Measurements from ENCODE around the gene UBXN1.
"Not testable (repeated sequence)": the region's sequence is repeated elsewhere in the genome, so short reads cannot be mapped to it uniquely, and the experiment has no call there.

Gene UBXN1

GRCh38 chr11:62664405-62665074 lies 14.3 kb downstream of the UBXN1 start:
- WGBS (ENCODE audit: extremely low coverage, insufficient coverage, low lambda C conversion rate), result no CpG with 5 or more reads among the region's 36 CpGs
- peak overlapping the region; percentile 100 for H3K18ac ChIP-seq (ENCODE audit: low read length)

GRCh38 chr11:62656796-62657429 lies 22.0 kb downstream of the UBXN1 start:
- H3K18ac ChIP-seq (ENCODE audit: low read length), result no peak overlapping the region
- peaks cover 3% of the 10 kb centered on the region for H3K27me3 ChIP-seq (ENCODE audit: insufficient read depth, low read length, poor library complexity)
- WGBS (ENCODE audit: extremely low coverage, insufficient coverage, low lambda C conversion rate), result no CpG with 5 or more reads among the region's 5 CpGs
- no peak overlapping the region for H2BK120ac ChIP-seq (ENCODE audit: low read depth, low read length)
- no peak overlapping the region for H3K23ac ChIP-seq (ENCODE audit: low read length)
- peaks cover 2% of the 10 kb centered on the region for H3K4me1 ChIP-seq (ENCODE audit: control insufficient read depth, low read depth, low read length)
- H3K56ac ChIP-seq (ENCODE audit: low read length), result no peak overlapping the region
- H2AK5ac ChIP-seq (ENCODE audit: low read length), result no peak overlapping the region
- no peak overlapping the region for H4K8ac ChIP-seq (ENCODE audit: low read depth, low read length)
- H3K9ac ChIP-seq (ENCODE audit: low read length), result no peak overlapping the region
- no peak overlapping the region for H3K27ac ChIP-seq (ENCODE audit: low read depth, low read length)
- no peaks in the 10 kb centered on the region for H3K36me3 ChIP-seq (ENCODE audit: control insufficient read depth, insufficient read depth, low read length)
- H3K79me1 ChIP-seq (ENCODE audit: low read length), result peaks cover 6% of the 10 kb centered on the region
- no peak overlapping the region for H3K4me2 ChIP-seq (ENCODE audit: low read length)
- H3K79me2 ChIP-seq (ENCODE audit: control insufficient read depth, insufficient read depth, low read length), result peaks cover 7% of the 10 kb centered on the region
- no peak overlapping the region for H3K4ac ChIP-seq (ENCODE audit: low read depth, low read length)
- no peak overlapping the region for H4K5ac ChIP-seq (ENCODE audit: low read length)
- H2BK15ac ChIP-seq (replicated peaks; ENCODE audit: low read depth), result no peak overlapping the region
- H3K4me3 ChIP-seq (ENCODE audit: low read length), result no peak overlapping the region
- H2BK5ac ChIP-seq (ENCODE audit: low read length), result no peak overlapping the region
- no peak for DNase-seq

More at GRCh38 chr11:62664405-62665074, 14.3 kb downstream of the UBXN1 start:
- H3K79me2 ChIP-seq (ENCODE audit: control insufficient read depth, insufficient read depth, low read length), result peaks cover 33% of the 10 kb centered on the region
- H2BK120ac ChIP-seq (ENCODE audit: low read depth, low read length), result peak overlapping the region; percentile 55
- H3K4me2 ChIP-seq (ENCODE audit: low read length), result peak overlapping the region; percentile 50
- H3K36me3 ChIP-seq (ENCODE audit: control insufficient read depth, insufficient read depth, low read length), result peaks cover 4% of the 10 kb centered on the region
- H3K79me1 ChIP-seq (ENCODE audit: low read length), result peaks cover 15% of the 10 kb centered on the region
- peak overlapping the region; percentile 98 for H3K56ac ChIP-seq (ENCODE audit: low read length)
- peak; percentile 92 for DNase-seq
- no peak overlapping the region for H4K8ac ChIP-seq (ENCODE audit: low read depth, low read length)
- peak overlapping the region; percentile 98 for H3K4ac ChIP-seq (ENCODE audit: low read depth, low read length)
- no peak overlapping the region for H2BK15ac ChIP-seq (replicated peaks; ENCODE audit: low read depth)
- no peaks in the 10 kb centered on the region for H3K27me3 ChIP-seq (ENCODE audit: insufficient read depth, low read length, poor library complexity)
- peak overlapping the region; percentile 98 for H3K4me3 ChIP-seq (ENCODE audit: low read length)
- H4K5ac ChIP-seq (ENCODE audit: low read length), result no peak overlapping the region
- H3K27ac ChIP-seq (ENCODE audit: low read depth, low read length), result peak overlapping the region; percentile 99
- peak overlapping the region; percentile 63 for H2BK5ac ChIP-seq (ENCODE audit: low read length)
- H3K23ac ChIP-seq (ENCODE audit: low read length), result peak overlapping the region; percentile 94
- H3K9ac ChIP-seq (ENCODE audit: low read length), result peak overlapping the region; percentile 93
- no peaks in the 10 kb centered on the region for H3K4me1 ChIP-seq (ENCODE audit: control insufficient read depth, low read depth, low read length)
- H2AK5ac ChIP-seq (ENCODE audit: low read length), result no peak overlapping the region

DNA sequence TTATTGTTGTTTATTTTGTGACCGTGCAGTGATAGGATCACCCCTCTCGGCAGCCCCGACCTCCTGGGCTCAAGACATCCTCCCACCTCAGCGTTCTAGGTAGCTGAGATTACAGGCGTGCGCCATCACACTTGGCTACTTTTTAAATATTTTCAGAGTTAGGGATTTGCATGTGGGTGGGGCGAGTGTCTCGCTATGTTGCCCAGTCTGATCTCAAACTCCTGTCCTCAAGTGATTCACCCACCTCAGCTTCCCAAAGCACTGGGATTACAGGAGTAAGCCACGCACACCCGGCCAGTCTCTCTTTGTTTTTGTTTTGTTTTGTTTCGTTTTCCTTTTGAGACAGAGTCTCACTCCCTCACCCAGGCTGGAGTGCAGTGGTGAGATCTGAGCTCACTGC lies 24.6 kb downstream of the UBXN1 start:
- WGBS (ENCODE audit: extremely low coverage, insufficient coverage, low lambda C conversion rate), result no CpG with 5 or more reads among the region's 11 CpGs
- H3K4ac ChIP-seq (ENCODE audit: low read depth, low read length), result no peak overlapping the region
- peaks cover 2% of the 10 kb centered on the region for H3K4me1 ChIP-seq (ENCODE audit: control insufficient read depth, low read depth, low read length)
- no peak overlapping the region for H3K4me3 ChIP-seq (ENCODE audit: low read length)
- no peak overlapping the region for H4K8ac ChIP-seq (ENCODE audit: low read depth, low read length)
- H3K18ac ChIP-seq (ENCODE audit: low read length), result no peak overlapping the region
- peaks cover 3% of the 10 kb centered on the region for H3K27me3 ChIP-seq (ENCODE audit: insufficient read depth, low read length, poor library complexity)
- peaks cover 3% of the 10 kb centered on the region for H3K36me3 ChIP-seq (ENCODE audit: control insufficient read depth, insufficient read depth, low read length)
- no peak overlapping the region for H2BK120ac ChIP-seq (ENCODE audit: low read depth, low read length)
- no peak overlapping the region for H4K5ac ChIP-seq (ENCODE audit: low read length)
- H3K27ac ChIP-seq (ENCODE audit: low read depth, low read length), result no peak overlapping the region
- no peak overlapping the region for H2AK5ac ChIP-seq (ENCODE audit: low read length)
- no peak overlapping the region for H3K23ac ChIP-seq (ENCODE audit: low read length)
- no peak overlapping the region for H3K9ac ChIP-seq (ENCODE audit: low read length)
- no peak overlapping the region for H2BK15ac ChIP-seq (replicated peaks; ENCODE audit: low read depth)
- H2BK5ac ChIP-seq (ENCODE audit: low read length), result no peak overlapping the region
- no peak for DNase-seq
- H3K56ac ChIP-seq (ENCODE audit: low read length), result no peak overlapping the region
- H3K79me1 ChIP-seq (ENCODE audit: low read length), result peaks cover 10% of the 10 kb centered on the region
- peaks cover 10% of the 10 kb centered on the region for H3K79me2 ChIP-seq (ENCODE audit: control insufficient read depth, insufficient read depth, low read length)
- no peak overlapping the region for H3K4me2 ChIP-seq (ENCODE audit: low read length)

DNA sequence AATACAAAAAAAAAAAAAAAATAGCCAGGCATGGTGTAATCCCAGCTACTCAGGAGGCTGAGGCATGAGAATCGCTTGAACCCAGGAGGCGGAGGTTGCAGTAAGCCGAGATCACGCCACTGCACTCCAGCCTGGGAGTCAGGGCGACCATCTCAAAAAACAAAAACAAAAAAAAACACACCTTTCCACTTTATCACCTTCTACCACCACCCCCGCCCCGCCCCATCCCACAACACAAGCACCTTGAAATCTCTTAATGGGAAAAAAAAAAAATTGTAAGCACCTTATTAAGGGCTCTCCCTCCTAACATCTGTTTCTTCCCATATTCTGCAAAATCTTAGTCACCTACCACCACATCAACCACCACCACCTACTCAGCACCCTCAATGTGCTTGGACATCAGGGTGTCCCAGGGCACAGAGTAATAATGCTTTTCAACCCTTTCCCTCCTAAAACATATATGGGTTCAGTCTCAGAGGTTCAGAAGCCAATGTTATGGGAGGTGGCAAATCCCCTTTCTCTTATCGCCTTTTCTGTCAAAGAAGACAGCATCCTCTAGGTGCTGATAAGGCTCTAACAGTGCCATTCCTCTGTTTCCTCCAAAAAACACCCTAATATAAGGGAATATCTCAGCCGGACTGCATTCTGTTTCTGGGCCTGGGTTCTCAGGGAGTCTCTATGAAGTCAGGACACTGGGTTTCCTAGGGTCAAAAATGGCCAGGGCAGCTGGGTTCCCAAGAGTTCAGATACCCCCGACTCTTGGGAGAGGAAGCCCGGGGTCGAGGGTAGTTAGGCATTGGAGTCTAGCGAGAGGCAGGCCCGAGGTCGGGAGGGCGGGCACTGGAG lies 26.5 kb downstream of the UBXN1 start:
- Histone ChIP-seq H3K27ac (ENCODE audit: low read depth, low read length) (peak overlapping the region; percentile 88), H2BK5ac (ENCODE audit: low read length) (no peak overlapping the region), H3K18ac (ENCODE audit: low read length) (no peak overlapping the region), H3K4me2 (ENCODE audit: low read length) (peak overlapping the region; percentile 99), H3K27me3 (ENCODE audit: insufficient read depth, low read length, poor library complexity) (peaks cover 3% of the 10 kb centered on the region), H3K4me3 (ENCODE audit: low read length) (peak overlapping the region; percentile 97), H3K56ac (ENCODE audit: low read length) (peak overlapping the region; percentile 95), H3K9ac (ENCODE audit: low read length) (peak overlapping the region; percentile 99), H3K4me1 (ENCODE audit: control insufficient read depth, low read depth, low read length) (peaks cover 2% of the 10 kb centered on the region), H4K8ac (ENCODE audit: low read depth, low read length) (no peak overlapping the region), H3K4ac (ENCODE audit: low read depth, low read length) (peak overlapping the region; percentile 24), H3K23ac (ENCODE audit: low read length) (peak overlapping the region; percentile 89), H4K5ac (ENCODE audit: low read length) (no peak overlapping the region), H2BK15ac (replicated peaks; ENCODE audit: low read depth) (no peak overlapping the region), H2AK5ac (ENCODE audit: low read length) (peak overlapping the region; percentile 51), H2BK120ac (ENCODE audit: low read depth, low read length) (no peak overlapping the region), H3K79me2 (ENCODE audit: control insufficient read depth, insufficient read depth, low read length) (peaks cover 10% of the 10 kb centered on the region), H3K36me3 (ENCODE audit: control insufficient read depth, insufficient read depth, low read length) (peaks cover 6% of the 10 kb centered on the region), H3K79me1 (ENCODE audit: low read length) (peaks cover 11% of the 10 kb centered on the region)
- DNase-seq, result no peak
- no CpG with 5 or more reads among the region's 16 CpGs for WGBS (ENCODE audit: extremely low coverage, insufficient coverage, low lambda C conversion rate)

- not testable (repeated sequence) for H3K27ac ChIP-seq (ENCODE audit: low read depth, low read length); H2BK15ac ChIP-seq (replicated peaks; ENCODE audit: low read depth); H3K18ac ChIP-seq (ENCODE audit: low read length); H4K5ac ChIP-seq (ENCODE audit: low read length); H3K4me1 ChIP-seq (ENCODE audit: control insufficient read depth, low read depth, low read length); H3K4me3 ChIP-seq (ENCODE audit: low read length); H2AK5ac ChIP-seq (ENCODE audit: low read length); H3K4me2 ChIP-seq (ENCODE audit: low read length); H3K9ac ChIP-seq (ENCODE audit: low read length); DNase-seq; H3K27me3 ChIP-seq (ENCODE audit: insufficient read depth, low read length, poor library complexity); H3K23ac ChIP-seq (ENCODE audit: low read length); H3K4ac ChIP-seq (ENCODE audit: low read depth, low read length); H4K8ac ChIP-seq (ENCODE audit: low read depth, low read length); H3K56ac ChIP-seq (ENCODE audit: low read length); H3K36me3 ChIP-seq (ENCODE audit: control insufficient read depth, insufficient read depth, low read length); H2BK5ac ChIP-seq (ENCODE audit: low read length); H2BK120ac ChIP-seq (ENCODE audit: low read depth, low read length)
- no CpG with 5 or more reads among the region's 12 CpGs for WGBS (ENCODE audit: extremely low coverage, insufficient coverage, low lambda C conversion rate)
- H3K79me1 ChIP-seq (ENCODE audit: low read length), result peaks cover 16% of the 10 kb centered on the region
- H3K79me2 ChIP-seq (ENCODE audit: control insufficient read depth, insufficient read depth, low read length), result peaks cover 20% of the 10 kb centered on the region
Measured at GRCh38 chr11:62650283-62650682, 28.6 kb downstream of the UBXN1 start.

Data from mesendoderm (in vitro differentiated cells).